WTC11 (cell line): ENCODE results near the gene EBF3. TPM values are rescaled to one million over a fixed set of nuclear protein-coding genes. Genes with fewer than 3 reads are reported as not detected.
A peak's percentile ranks its signal among the peaks of the same experiment; 100 is the strongest.

Experiments
- ATAC-seq: fragments of 200-7000 bp; cut with Tn5 transposase; 2 replicates; pipeline ENCODE4 v1.10.0; 2021; ENCODE audit warnings: mild to moderate bottlenecking, moderate library complexity
- CTCF ChIA-PET: fragments of 300-600 bp; sonication (Branson Sonifier 250); formaldehyde crosslinking; loops from one replicate; lab custom pipeline; 2021; ENCODE audit warnings: antibody characterized with exemption; lab: Charles Lee
- POLR2A ChIA-PET: fragments of 350-600 bp; sonication (Branson Sonifier 250); formaldehyde crosslinking; loops from one replicate; lab custom pipeline; 2021; ENCODE audit warnings: antibody characterized with exemption; lab: Charles Lee
- DNase-seq: peaks from one replicate; pipeline ENCODE4 v3.0.0; 2021; ENCODE audit warnings: low spot score
- H3K27ac Mint-ChIP-seq: 2 replicates; pipeline ENCODE4 v1.8.0; 2021; ENCODE audit warnings: mixed read lengths
- H3K27me3 Mint-ChIP-seq: 2 replicates; pipeline ENCODE4 v1.8.0; 2021; ENCODE audit warnings: low read depth, mild to moderate bottlenecking, moderate library complexity, mixed read lengths
- H3K36me3 Mint-ChIP-seq: 2 replicates; pipeline ENCODE4 v1.8.0; 2021; ENCODE audit warnings: mixed read lengths
- H3K4me1 Mint-ChIP-seq: 2 replicates; pipeline ENCODE4 v1.8.0; 2022; ENCODE audit warnings: mixed read lengths
- H3K4me3 Mint-ChIP-seq: 2 replicates; pipeline ENCODE4 v1.8.0; 2021; ENCODE audit warnings: mild to moderate bottlenecking, moderate library complexity, mixed read lengths
- H3K9me3 Mint-ChIP-seq: 2 replicates; pipeline ENCODE4 v1.8.0; 2021; ENCODE audit warnings: mixed read lengths
- CDX4 ChIP-seq: fragments of 250-450 bp; sonication (Bioruptor Pico); IDR thresholded peaks from 2 replicates; pipeline ENCODE4 v1.9.0; 2021; ENCODE audit warnings: moderate library complexity, mild to moderate bottlenecking, inconsistent platforms, borderline replicate concordance
- E2F4 ChIP-seq: sonication (generic); formaldehyde crosslinking; IDR thresholded peaks from 2 replicates; pipeline ENCODE4 v1.8.1; 2022; ENCODE audit warnings: low read depth, mild to moderate bottlenecking, moderate library complexity, missing genetic modification reagents, borderline replicate concordance
- GTF2I ChIP-seq: fragments of 250-450 bp; sonication (Bioruptor Pico); conservative IDR thresholded peaks from 2 replicates; pipeline ENCODE4 v1.4.0; 2021; ENCODE audit warnings: mild to moderate bottlenecking
- IRF2 ChIP-seq: sonication (generic); formaldehyde crosslinking; IDR thresholded peaks from 2 replicates; pipeline ENCODE4 v1.8.0; 2022; ENCODE audit warnings: low read depth, missing genetic modification reagents, borderline replicate concordance
- MXD4 ChIP-seq: fragments of 250-450 bp; sonication (Bioruptor Pico); IDR thresholded peaks from 2 replicates; pipeline ENCODE4 v1.8.0; 2021; ENCODE audit warnings: mild to moderate bottlenecking, moderate library complexity, borderline replicate concordance
- NFATC4 ChIP-seq: fragments of 250-450 bp; sonication (Bioruptor Pico); IDR thresholded peaks from 2 replicates; pipeline ENCODE4 v1.9.0; 2021; ENCODE audit warnings: mild to moderate bottlenecking
- NR1H2 ChIP-seq: sonication (generic); formaldehyde crosslinking; IDR thresholded peaks from 2 replicates; pipeline ENCODE4 v1.9.0; 2021; ENCODE audit warnings: mild to moderate bottlenecking, moderate library complexity, missing genetic modification reagents
- TCF7 ChIP-seq: sonication (generic); formaldehyde crosslinking; IDR thresholded peaks from 2 replicates; pipeline ENCODE4 v1.8.0; 2022; ENCODE audit warnings: mild to moderate bottlenecking, low read depth, missing genetic modification reagents, moderate library complexity
- TEAD1 ChIP-seq: sonication (generic); formaldehyde crosslinking; IDR thresholded peaks from 2 replicates; pipeline ENCODE4 v1.8.0; 2022; ENCODE audit warnings: mild to moderate bottlenecking, missing genetic modification reagents
- TP53 ChIP-seq: sonication (generic); formaldehyde crosslinking; IDR thresholded peaks from 2 replicates; pipeline ENCODE4 v1.8.1; 2023; ENCODE audit warnings: mild to moderate bottlenecking, missing genetic modification reagents
- USF1 ChIP-seq: sonication (generic); formaldehyde crosslinking; IDR thresholded peaks from 2 replicates; pipeline ENCODE4 v1.8.0; 2022; ENCODE audit warnings: mild to moderate bottlenecking, missing genetic modification reagents
- ZNF232 ChIP-seq: sonication (generic); formaldehyde crosslinking; IDR thresholded peaks from 2 replicates; pipeline ENCODE4 v1.8.0; 2022; ENCODE audit warnings: mild to moderate bottlenecking, missing genetic modification reagents
- ZNF263 ChIP-seq: sonication (generic); formaldehyde crosslinking; IDR thresholded peaks from 2 replicates; pipeline ENCODE4 v1.8.1; 2022; ENCODE audit warnings: low read depth, mild to moderate bottlenecking, moderate library complexity, missing genetic modification reagents
- ZNF423 ChIP-seq: fragments of 250-450 bp; sonication (Bioruptor Pico); IDR thresholded peaks from 2 replicates; pipeline ENCODE4 v2.1.2; 2022; ENCODE audit warnings: mild to moderate bottlenecking, moderate library complexity
- total RNA-seq: library from RNA; stranded (reverse); gene quantifications from 3 replicates; pipeline ENCODE4 v1.2.3, GENCODE V29; 2021

The EBF3 gene
- total RNA-seq, 1 experiment from 2014 or later: 1.2 TPM

- H3K36me3 Mint-ChIP-seq: no peaks in the 10 kb centered on the region
- H3K27ac Mint-ChIP-seq: no peak overlapping the region
- DNase-seq: no peak
- H3K4me3 Mint-ChIP-seq: no peak overlapping the region
- no peak for ATAC-seq
- TF ChIP-seq TEAD1 (CRISPR knock-in tag) (no peak), E2F4 (no peak), IRF2 (CRISPR knock-in tag) (no peak), MXD4 (CRISPR knock-in tag) (no peak), GTF2I (CRISPR knock-in tag) (no peak), NFATC4 (CRISPR knock-in tag) (no peak), ZNF232 (CRISPR knock-in tag) (no peak)
- TF ChIP-seq, all 79 proteins: peak for 0
- ChIA-PET CTCF (interaction anchor here (2.1 to 3.1 kb wide), 2 partner anchors 63 to 93 kb away, joined by 9 to 19 read pairs; no protein-coding TSS in a partner anchor), POLR2A (no interaction called here)
- peaks cover 49% of the 10 kb centered on the region for H3K4me1 Mint-ChIP-seq
- H3K27me3 Mint-ChIP-seq: peaks cover 56% of the 10 kb centered on the region
- H3K9me3 Mint-ChIP-seq: no peaks in the 10 kb centered on the region
Observed at GRCh38 chr10:129951970-129952265, 12.2 kb downstream of the EBF3 start.

GRCh38 chr10:129951101-129951969 is 12.7 kb downstream of the EBF3 start:
- Mint-ChIP-seq H3K4me1 (peaks cover 45% of the 10 kb centered on the region), H3K36me3 (no peaks in the 10 kb centered on the region), H3K4me3 (no peak overlapping the region), H3K27me3 (peaks cover 50% of the 10 kb centered on the region), H3K27ac (no peak overlapping the region), H3K9me3 (no peaks in the 10 kb centered on the region)
- CTCF ChIA-PET: interaction anchor here (1.5 to 3.1 kb wide), 6 partner anchors 17 to 94 kb away, joined by 3 to 19 read pairs (median 8); no protein-coding TSS in a partner anchor
- DNase-seq (no peak), ATAC-seq (no peak; the same call in 1 of the 2 replicates)
- POLR2A ChIA-PET: no interaction called here
- TF ChIP-seq ZNF232 (CRISPR knock-in tag) (no peak), ZNF423 (CRISPR knock-in tag) (no peak), USF1 (CRISPR knock-in tag) (no peak)

GRCh38 chr10:129950676-129951075 is 13.4 kb downstream of the EBF3 start:
- ATAC-seq: no peak
- Mint-ChIP-seq H3K9me3 (no peaks in the 10 kb centered on the region), H3K27ac (no peak overlapping the region)
- CTCF ChIA-PET: interaction anchor here (1.2 to 3.1 kb wide), 8 partner anchors 18 to 97 kb away, joined by 3 to 19 read pairs (median 8); no protein-coding TSS in a partner anchor
- TF ChIP-seq TP53 (CRISPR knock-in tag): no peak
- TF ChIP-seq TCF7 (CRISPR knock-in tag): no peak
- no peak for TF ChIP-seq CDX4 (CRISPR knock-in tag)
- TF ChIP-seq ZNF263 (CRISPR knock-in tag): no peak
- no peak for TF ChIP-seq E2F4
- TF ChIP-seq, all 79 proteins: peak for 0
- no peak for DNase-seq
- peaks cover 44% of the 10 kb centered on the region for H3K27me3 Mint-ChIP-seq
- POLR2A ChIA-PET: interaction anchor here (1.1 kb wide), 1 partner anchor 8 kb away, joined by 3 read pairs; no protein-coding TSS in a partner anchor
- H3K36me3 Mint-ChIP-seq: no peaks in the 10 kb centered on the region
- H3K4me3 Mint-ChIP-seq: peak overlapping the region; percentile 62
- peaks cover 43% of the 10 kb centered on the region for H3K4me1 Mint-ChIP-seq

- POLR2A ChIA-PET: interaction anchor here (0.8 to 1.1 kb wide), 3 partner anchors 9 to 61 kb away, joined by 3 read pairs; no protein-coding TSS in a partner anchor
Observed at GRCh38 chr10:129949891-129950291, 14.2 kb downstream of the EBF3 start.

More at GRCh38 chr10:129949891-129950291, 14.2 kb downstream of the EBF3 start:
- ATAC-seq: peak; percentile 84
- Mint-ChIP-seq H3K4me1 (peaks cover 38% of the 10 kb centered on the region), H3K27me3 (peaks cover 36% of the 10 kb centered on the region), H3K36me3 (no peaks in the 10 kb centered on the region), H3K9me3 (no peaks in the 10 kb centered on the region), H3K27ac (no peak overlapping the region), H3K4me3 (peak overlapping the region; percentile 62)
- CTCF ChIA-PET: interaction anchor here (0.7 to 3.1 kb wide), 11 partner anchors 18 to 1409 kb away, joined by 3 to 19 read pairs (median 6); no protein-coding TSS in a partner anchor
- peak; percentile 62 for DNase-seq
- TF ChIP-seq ZNF263 (CRISPR knock-in tag) (0 out of 2 replicates have a peak, but pooled peaks have one; percentile 35), NR1H2 (CRISPR knock-in tag) (no peak)
